GM18502 (cell line): Measurements from ENCODE around the gene TMEM37.
"Not testable (repeated sequence)": the region's sequence is repeated elsewhere in the genome, so short reads cannot be mapped to it uniquely, and the experiment has no call there.

Experiments used
- ATAC-seq: cut with Tn5 transposase; IDR thresholded peaks from one replicate; pipeline ENCODE4 v1.9.1; 2021; ENCODE audit warnings: mild to moderate bottlenecking; ENCODE audit not compliant: unreplicated experiment, poor library complexity

TMEM37 gene, protein sequence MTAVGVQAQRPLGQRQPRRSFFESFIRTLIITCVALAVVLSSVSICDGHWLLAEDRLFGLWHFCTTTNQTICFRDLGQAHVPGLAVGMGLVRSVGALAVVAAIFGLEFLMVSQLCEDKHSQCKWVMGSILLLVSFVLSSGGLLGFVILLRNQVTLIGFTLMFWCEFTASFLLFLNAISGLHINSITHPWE

DNA sequence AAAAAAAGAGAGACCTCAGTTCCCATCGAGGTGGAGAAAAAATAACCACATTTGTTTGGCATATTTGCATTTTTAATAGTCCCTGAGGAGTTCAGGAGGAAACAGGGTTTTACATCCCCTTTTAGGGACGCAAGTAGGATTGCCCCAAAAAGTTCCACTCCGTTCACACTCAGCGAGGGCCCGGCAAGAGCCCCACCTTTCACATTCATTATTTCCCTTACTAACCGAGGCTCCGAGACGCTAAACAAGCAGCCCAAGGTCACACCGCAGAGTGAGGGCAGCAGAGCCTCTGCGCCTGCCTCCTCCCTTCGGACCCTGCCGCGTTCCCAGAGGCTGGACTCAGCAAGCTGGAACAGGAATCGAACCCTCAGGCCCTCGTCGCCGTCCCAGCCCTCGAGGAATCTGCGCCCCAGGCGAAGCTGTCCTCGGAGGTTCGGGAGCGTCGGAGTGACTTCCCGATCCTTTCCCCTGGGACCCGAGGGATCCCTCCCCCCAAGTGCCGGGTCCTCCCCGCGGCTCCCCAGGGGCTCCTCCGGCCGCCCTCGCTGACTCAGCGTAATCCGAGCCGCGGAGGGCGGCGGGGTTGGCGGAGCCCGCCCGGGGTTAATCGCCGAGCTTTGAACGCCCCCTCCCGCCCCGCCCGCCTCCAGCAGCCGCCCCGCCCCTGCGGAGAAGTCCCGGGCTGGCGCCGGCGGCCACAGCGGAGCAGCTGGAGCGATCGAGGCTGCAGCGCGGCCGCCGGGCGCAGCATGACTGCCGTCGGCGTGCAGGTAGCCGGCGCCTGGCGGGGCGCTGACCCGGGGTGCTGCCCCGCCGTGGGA, at the start of gene TMEM37:
TMEM37 (plus strand) TSS at position 700 of the 821 bp plus-strand sequence; CDS start at position 750, 50 bp downstream.
- peak; percentile 75 for ATAC-seq

- ATAC-seq = no peak
These were observed 48.1 kb upstream of the TMEM37 start for GRCh38 chr2:119383410-119384140.

GRCh38 chr2:119384971-119385370, 46.7 kb upstream of the TMEM37 start:
- no peak for ATAC-seq

GRCh38 chr2:119385466-119385865, 46.2 kb upstream of the TMEM37 start:
- no peak for ATAC-seq

- peak; percentile 77 for ATAC-seq
These were observed 44.1 kb upstream of the TMEM37 start for GRCh38 chr2:119387381-119388129.

DNA sequence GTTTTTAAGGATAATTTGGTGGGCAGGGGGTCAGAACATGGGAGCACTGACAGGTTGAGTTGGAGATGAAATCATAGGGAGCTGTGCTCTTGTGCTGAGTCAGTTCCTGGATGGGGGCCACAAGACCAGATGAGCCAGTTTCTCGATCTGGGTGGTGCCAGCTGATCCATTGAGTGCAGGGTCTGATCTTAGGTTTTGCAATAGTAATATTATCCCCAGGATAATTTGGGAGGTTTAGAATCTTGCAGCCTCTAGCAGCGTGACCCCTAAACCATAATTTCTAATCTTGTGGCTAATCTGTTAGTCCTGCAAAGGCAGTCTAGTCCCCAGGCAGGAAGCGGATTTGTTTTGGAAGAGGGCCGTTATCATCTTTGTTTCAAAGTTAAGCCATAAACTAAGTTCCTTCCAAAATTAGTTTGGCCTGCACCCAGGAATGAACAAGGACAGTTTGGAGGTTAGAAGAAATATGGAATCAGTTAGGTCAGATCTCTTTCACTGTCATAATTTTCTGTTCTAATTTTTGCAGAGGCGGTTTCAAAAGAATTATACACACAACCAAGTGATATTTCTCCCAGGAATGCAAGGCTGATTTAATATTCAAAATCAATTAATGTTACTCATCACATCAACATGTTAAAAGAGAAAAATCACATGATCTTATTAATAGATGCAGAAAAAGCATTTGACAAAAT, 41.9 kb upstream of the TMEM37 start:
- no peak for ATAC-seq

DNA sequence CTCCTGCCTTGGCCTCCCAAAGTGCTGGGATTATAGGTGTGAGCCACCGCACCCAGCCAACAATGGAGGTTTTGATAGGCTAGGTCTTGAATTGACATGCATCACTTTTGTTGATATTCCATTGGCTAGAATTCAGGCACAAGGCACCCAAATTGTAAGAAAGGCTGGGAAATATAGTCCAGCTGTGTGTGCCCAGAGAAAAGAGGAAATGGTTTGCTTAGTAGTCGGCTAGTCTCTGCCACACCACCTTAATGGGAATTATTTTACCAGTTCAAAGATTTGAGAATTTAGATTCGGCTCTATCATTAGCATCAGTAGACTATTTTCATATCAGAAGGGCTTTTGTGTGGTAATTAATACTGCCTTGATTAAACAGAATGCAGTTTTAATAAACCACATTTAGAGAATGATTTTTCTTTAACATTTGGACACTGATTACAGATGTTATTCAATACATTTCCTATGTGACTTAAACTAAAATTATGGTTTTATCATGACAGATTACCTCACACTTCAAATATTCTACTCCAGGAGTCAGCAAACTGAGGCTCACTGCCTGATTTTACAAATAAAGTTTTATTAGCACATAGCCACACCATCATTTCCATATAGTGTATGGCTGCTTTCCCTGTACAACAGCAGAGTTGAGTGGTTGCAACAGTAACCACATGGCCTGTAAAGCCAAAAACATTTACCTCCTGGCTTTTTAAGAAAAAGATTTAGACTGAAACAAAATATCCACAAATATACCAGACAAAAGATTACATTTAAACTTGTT, 37.5 kb upstream of the TMEM37 start:
- no peak for ATAC-seq

DNA sequence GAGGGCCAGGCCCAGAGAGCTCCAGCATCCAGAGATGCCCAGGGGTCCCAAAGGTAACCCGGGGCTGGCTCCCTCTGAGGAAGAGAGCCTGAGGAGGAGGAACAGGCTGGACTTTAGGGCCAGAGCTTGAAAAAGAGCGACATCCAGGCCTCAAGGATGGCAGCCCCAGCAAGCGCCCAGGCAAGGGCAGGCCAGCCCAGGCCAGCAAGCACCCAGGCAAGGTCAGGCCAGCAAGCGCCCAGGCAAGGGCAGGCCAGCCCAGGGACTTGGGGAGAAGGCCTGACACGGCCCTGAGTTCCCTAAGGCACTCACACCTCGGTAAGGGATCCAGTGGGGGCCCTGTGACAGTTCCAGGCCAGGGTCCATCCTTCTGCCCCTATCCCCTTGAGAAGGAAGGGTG, 34.5 kb upstream of the TMEM37 start:
- no peak for ATAC-seq

DNA sequence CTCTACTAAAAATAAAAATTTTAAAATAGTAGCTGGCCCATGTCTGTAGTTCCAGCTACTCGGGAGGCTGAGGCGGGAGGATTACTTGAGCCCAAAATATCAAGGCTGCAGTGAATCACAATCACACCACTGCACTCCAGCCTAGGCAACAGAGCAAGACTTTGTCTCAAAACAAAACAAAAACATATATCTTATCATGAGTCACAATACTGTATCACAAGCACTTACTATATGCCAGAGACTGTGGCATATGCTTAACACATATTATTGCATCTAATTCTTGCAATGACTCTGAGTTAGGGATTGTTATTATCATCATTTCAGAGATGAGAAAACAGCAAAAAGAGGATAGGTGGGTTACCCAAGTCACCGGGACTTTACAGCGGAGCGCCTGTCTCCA, 29.5 kb upstream of the TMEM37 start:
- no peak for ATAC-seq

DNA sequence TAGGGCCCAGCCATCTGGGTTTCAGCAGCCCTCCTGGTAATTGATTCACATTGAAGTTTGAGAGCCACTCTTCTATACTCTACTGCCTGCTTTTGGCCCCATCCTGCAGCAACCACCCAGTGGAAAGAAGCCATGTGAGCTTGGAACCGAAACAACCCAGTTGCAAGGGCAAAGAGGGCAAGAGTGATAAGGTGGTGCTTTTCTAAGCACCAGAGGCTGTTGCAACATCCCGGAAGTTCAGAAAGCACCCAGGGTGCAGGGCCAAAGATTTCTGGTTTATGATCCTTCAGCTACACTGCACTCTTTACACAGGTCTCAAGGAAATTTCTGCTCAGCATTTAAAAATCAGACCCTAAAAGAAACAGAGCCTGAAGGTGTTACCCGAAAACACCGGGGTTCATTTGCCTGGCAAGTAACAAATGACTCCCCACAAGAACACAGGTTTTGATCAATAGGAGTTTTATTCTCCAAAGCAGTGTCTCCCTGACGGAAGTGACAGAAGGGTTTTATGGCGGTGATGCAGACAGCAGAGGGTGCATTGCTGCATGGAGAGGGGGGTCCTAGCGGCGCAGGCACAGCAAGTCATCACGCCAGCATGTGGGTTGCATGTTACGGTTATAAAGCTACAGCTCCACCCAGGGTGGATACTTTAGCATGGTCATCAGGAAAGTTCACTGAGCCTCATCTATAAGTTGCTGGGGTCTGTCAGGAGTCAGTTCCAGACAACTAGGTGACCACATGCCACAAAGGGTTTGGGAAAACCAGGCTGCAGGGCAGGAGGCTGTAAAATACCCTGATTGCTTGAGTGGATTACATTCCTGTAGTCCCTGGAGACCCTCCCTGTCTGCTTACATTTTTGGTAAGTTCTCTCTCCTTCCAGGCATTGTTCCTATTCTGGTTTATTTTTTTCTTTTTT, 28.8 kb upstream of the TMEM37 start:
- no peak for ATAC-seq

DNA sequence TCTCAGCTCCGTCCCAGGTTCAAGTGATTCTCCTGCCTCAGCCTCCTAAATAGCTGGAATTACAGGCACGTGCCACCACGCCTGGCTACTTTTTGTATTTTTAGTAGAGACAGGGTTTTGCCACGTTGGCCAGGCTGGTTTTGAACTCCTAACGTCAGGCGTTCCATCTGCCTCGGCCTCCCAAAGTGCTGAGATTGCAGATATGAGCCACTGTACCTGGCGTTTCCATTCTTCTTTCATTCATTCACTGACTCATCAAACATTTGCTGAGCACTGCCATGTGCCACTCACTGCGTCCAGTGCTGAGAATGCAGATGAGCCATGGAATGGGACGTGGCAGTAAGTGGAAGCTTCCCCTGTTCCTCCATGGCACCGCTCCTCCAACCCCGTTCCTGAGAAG, 28.0 kb upstream of the TMEM37 start:
- ATAC-seq = not testable (repeated sequence)

DNA sequence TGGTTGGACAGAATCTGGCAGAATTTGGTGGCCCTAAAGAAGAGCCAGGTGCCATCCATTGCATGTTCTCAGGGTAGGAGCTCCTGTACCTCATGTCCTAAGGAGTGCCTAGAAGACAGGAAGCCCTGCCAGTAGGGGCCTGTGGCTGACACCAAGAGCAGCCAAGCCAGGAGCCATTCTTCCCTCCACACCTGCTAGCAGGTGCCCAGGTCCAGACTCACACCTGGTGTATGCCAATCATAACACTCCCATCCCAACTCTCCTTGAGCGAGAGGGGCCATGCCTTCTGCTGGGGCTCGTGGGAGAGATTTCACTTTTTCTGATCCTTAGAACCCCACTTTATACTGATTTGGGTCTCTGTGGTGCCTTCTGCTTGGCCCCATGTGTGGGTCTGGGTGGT, 26.5 kb upstream of the TMEM37 start:
- no peak for ATAC-seq

GRCh38 chr2:119407430-119408220, 24.0 kb upstream of the TMEM37 start:
- peak; percentile 59 for ATAC-seq

GRCh38 chr2:119408221-119408619, 23.4 kb upstream of the TMEM37 start:
- ATAC-seq = no peak

- ATAC-seq = no peak
These were observed 22.1 kb upstream of the TMEM37 start for GRCh38 chr2:119409506-119409905.

GRCh38 chr2:119414894-119415293, 16.8 kb upstream of the TMEM37 start:
- ATAC-seq = no peak

- ATAC-seq = no peak
These were observed 16.0 kb upstream of the TMEM37 start for GRCh38 chr2:119415630-119416029.
